GM19099 (cell line): ENCODE data around the gene AMER1.
A peak's percentile ranks its signal among the peaks of the same experiment; 100 is the strongest.

Experiments used
- POLR2A ChIP-seq: IDR thresholded peaks from 3 replicates; pipeline ENCODE4 v1.6.1; 2011; ENCODE audit warnings: low read depth; ENCODE audit not compliant: insufficient read length; ENCODE audit errors: extremely low read depth

AMER1 gene

DNA sequence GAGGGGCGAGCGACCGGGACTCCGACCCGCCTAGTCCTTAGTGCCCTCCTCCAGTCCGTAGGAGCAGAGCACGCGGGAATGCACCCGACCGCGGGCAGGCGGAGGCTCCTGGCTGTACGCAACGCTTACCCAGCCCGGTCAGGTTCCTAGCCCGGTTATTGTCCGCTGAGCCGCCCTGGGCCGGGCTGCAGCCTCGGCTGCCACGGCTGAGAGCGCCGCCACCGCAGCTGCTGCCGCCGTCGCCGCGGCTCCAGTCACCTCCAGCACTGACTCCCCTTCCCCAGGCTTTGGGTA is at the start of gene AMER1:
Gene AMER1 (minus strand): TSS at position 268 of the 294 bp plus-strand sequence. CDS start 12,422 bp downstream, outside the sequence.
- no peak for TF ChIP-seq POLR2A

DNA sequence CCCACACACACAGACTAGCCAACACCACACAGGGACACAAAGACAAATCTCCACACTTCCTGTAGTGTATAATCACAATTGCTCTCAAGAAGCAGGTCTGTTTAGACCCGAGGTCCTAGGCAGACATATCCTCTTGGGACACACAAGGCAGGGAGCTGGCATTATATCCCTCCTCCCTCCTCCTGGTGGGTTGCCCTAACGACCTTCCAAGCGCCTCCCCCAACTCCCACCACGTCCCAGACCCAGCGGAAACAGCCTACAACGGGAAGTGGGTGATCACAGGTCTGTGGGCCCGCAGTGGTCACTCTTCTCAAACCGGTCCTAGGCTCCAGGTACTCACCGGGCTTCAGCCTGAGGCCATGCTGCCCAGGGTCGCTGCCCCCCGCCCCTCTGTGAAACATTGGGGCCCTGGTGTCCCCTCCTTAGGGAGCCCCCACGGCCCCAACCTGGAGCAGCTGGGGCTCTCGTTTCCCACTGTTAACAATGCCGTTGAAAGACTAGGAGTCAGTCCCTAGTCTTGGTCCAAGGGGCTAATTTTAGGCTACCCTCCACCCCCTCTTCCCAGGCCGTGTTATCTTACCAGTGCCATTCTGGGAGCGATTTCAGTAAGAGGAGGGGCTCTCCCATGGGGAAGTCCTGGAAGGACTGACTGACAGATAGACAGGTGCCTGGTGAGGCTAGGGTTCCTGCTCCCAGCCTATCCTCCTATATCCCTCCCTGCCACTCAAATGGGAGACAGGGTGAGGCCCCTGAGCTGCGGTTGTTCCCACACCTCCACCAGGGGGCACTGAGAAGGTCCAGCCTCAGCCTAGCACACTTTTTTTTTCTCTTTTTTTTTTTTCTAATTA is 24.8 kb upstream of the AMER1 start, which contains the start of gene ASB12:
Gene ASB12 (minus strand): TSS at position 485 of the 848 bp plus-strand sequence. CDS start 4,957 bp downstream, outside the sequence.
- no peak for TF ChIP-seq POLR2A

DNA sequence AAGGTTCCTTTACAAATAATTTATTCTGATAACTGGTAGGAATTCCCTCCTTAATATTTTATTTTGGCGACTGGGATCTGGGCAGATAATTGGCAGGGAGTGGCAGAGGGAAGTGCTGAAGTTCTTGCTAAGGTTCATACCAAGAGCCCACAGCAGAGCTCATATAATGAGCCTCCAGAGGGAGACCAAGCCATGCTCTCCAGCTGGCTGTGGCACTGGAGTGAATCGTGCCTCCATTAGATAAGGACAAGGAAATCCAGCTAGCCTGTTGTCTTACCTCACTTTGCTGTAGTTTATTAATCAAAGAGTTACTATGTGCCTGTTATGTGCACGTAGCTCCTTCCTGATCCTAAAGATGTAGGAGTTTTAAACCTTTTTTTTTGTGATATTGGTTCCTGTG is 23.6 kb upstream of the AMER1 start:
- TF ChIP-seq POLR2A = no peak

GRCh38 chrX:64218023-64218422 is 12.5 kb upstream of the AMER1 start:
- TF ChIP-seq POLR2A = no peak

DNA sequence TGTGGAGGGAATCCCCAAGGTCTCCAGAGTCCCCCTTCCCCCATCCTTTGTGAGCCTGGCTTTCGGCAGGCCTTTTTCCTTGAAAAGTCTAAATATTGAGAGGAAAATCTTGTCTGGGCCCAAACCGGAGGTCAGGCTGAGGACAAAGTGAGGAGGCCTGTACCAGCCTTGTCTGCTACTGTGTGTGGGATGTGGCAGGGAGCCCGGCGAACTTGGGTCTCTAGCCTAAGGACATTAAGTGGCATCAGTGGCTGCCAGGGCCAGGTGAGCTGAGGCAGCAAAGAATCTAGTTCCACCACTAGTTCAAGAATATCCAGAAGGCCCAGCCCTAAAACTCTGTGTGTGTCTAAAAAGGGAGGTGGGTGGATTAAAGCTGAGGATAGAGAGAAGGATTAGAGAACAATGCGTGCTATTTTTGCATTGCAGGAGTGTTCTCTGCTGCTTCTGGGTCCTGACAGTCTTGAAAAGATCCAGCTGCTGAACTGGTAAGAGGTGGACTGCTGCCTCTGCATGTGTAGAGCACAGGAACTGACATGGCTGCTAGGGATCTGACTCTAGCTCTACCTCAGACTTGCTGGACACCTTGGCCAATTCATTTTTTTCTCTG is 1.2 kb upstream of the AMER1 start:
- TF ChIP-seq POLR2A = no peak

GRCh38 chrX:64205735-64206501 is 410 bp upstream of the AMER1 start:
- TF ChIP-seq POLR2A = peak; percentile 73

- TF ChIP-seq POLR2A = no peak
Observed at GRCh38 chrX:64204701-64205440, 637 bp downstream of the AMER1 start.

DNA sequence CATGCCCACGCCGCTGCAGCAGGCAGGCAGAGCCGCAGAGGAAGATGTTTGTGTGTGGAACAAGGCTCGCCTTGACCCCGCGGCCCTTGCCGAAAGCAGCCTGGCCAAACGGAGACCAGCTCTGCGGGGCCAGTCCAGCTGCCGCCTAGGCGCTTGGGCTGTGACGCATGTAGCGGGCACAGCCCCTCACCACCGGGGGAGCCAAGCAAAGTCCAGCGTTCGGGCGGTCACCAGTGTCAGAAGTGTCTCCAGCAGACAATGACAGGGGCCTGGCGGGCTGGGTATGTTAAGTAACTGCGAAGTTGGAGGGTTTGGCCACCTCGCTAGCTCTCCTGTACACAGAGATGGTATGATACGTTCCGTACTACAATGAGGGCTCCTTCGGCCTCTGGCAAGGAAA is 1.3 kb downstream of the AMER1 start:
- TF ChIP-seq POLR2A = no peak

GRCh38 chrX:64202808-64203325 is 2.6 kb downstream of the AMER1 start:
- TF ChIP-seq POLR2A = no peak

DNA sequence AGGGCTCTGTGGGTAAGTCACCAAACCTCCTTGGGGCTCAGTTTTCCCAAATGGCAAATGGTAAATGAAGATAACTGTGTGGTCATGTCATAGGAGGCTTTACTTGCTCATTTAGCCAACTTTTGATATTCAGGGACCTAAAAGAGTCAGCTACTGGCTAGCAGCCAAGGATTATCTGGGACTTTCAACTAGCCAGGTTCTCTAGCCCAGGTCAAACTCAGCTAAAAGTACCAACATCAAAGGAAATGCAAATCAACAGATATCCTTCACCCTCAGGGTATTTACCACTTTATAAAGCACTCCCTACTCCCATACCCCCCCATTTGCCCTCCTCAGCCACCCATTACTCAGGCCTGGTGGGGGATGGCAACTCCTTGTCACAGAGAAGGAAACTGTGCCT is 7.5 kb downstream of the AMER1 start:
- no peak for TF ChIP-seq POLR2A

GRCh38 chrX:64196606-64197005 is 8.9 kb downstream of the AMER1 start:
- no peak for TF ChIP-seq POLR2A

- no peak for TF ChIP-seq POLR2A
Observed at GRCh38 chrX:64195862-64196261, 9.6 kb downstream of the AMER1 start.

DNA sequence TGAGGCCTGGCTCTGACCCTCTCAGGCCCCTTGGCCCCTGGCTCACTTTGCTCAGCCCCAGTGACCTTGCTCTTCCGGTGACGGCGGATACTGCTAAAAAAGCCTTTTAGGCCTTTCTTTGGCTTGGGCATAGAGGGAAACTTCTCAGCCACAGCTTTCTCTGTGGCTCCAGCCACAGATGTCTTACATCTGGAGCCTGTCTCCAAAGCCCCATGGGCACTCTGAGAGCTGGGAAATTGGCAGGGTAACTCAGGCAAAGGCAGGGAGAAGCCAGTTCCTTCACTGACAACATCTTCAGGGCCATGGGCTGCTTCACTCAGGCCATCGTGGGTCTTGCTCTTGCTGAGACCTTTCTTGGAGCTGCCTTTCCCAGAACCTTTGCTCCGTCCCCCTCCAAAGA is 12.8 kb downstream of the AMER1 start:
- no peak for TF ChIP-seq POLR2A

DNA sequence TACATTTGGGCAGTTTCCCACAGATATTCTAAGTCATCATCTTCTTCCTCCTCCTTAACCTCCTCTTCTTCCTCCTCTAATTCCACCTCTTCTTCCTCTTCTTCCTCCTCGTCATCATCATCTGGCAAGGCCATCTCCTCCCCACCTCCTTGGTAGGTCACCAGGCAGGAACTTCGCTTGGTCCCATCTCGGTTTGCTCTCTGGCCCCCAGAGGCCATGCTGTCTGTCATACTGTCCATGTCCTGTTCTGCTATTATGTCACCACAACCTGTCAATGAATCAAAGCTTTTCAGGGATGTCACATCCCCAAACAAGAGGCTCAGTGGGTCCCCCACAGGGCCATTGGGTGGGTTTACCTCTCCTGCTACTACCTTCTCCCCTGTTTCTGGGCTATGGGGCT is 13.5 kb downstream of the AMER1 start:
- no peak for TF ChIP-seq POLR2A
